Activated T-helper 2 cell treated with anti-CD3 and anti-CD28 coated beads, Interferon-gamma antibody, Interleukin-2, Interleukin-4, amounts not matched to agents 10 μg/mL and 5 μg/mL and 100 μg/mL, durations not matched to agents 14 hours and 24 hours and 36 hours (primary cell): Measurements from ENCODE around the gene RAB44. TPM values are rescaled to one million over a fixed set of nuclear protein-coding genes. Genes with fewer than 3 reads are reported as not detected.

Experiments used
- DNase-seq: peaks from one replicate; pipeline ENCODE4 v3.0.0; 2021; ENCODE audit warnings: low spot score
- H3K27ac Mint-ChIP-seq: one replicate; pipeline ENCODE4 v1.8.0; 2021; ENCODE audit warnings: mixed read lengths
- H3K27me3 Mint-ChIP-seq: one replicate; pipeline ENCODE4 v1.8.0; 2021; ENCODE audit warnings: low read depth, mixed read lengths
- H3K36me3 Mint-ChIP-seq: one replicate; pipeline ENCODE4 v1.8.0; 2021; ENCODE audit warnings: low read depth, mixed read lengths
- H3K4me1 Mint-ChIP-seq: one replicate; pipeline ENCODE4 v1.8.0; 2021; ENCODE audit warnings: low read depth, mixed read lengths
- H3K4me3 Mint-ChIP-seq: one replicate; pipeline ENCODE4 v1.8.0; 2021; ENCODE audit warnings: low read depth, mild to moderate bottlenecking, moderate library complexity, mixed read lengths
- H3K9me3 Mint-ChIP-seq: one replicate; pipeline ENCODE4 v1.8.0; 2021; ENCODE audit warnings: mixed read lengths
- intact Hi-C: fragments of 100-400 bp; cut with micrococcal nuclease; formaldehyde crosslinking; loops from one replicate; pipeline ENCODE4 v1.15.1; 2023
- total RNA-seq: library from RNA; stranded (reverse); gene quantifications from 2 replicates; pipeline ENCODE4 v1.2.3, GENCODE V29; 2022

Gene RAB44
- total RNA-seq, 1 donor from 2014 or later = not detected

DNA sequence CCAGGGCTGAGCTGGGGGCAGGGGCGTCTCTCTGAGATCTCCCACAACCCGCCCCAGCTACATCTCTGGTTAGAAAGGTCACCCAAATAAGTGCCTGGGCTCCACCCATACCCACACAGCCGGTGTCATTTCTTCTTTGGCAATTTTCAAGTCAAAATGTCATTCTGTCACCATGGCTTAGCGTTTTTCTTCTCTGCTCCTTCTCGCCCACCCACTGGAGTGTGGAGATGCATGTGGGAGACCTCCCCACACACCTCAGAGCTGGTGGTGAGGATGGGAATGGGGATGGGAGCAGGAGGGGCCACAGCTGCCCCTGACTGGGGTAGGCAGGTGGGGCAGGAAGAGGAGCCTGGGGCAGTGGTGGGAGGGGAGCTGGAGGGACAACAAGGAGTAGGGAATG lies 78.5 kb downstream of the RAB44 start:
- Mint-ChIP-seq H3K27me3 (peaks cover 10% of the 10 kb centered on the region), H3K4me1 (peaks cover 8% of the 10 kb centered on the region), H3K4me3 (no peak overlapping the region), H3K9me3 (no peaks in the 10 kb centered on the region), H3K27ac (no peak overlapping the region), H3K36me3 (no peaks in the 10 kb centered on the region)
- intact Hi-C loops = no loop called here
- no peak for DNase-seq

GRCh38 chr6:36777801-36778200 lies 80.2 kb downstream of the RAB44 start:
- intact Hi-C loops = no loop called here
- Mint-ChIP-seq H3K36me3 (no peaks in the 10 kb centered on the region), H3K4me3 (no peak overlapping the region), H3K9me3 (no peaks in the 10 kb centered on the region), H3K27me3 (peaks cover 10% of the 10 kb centered on the region), H3K4me1 (peaks cover 2% of the 10 kb centered on the region), H3K27ac (no peak overlapping the region)
- DNase-seq = no peak

DNA sequence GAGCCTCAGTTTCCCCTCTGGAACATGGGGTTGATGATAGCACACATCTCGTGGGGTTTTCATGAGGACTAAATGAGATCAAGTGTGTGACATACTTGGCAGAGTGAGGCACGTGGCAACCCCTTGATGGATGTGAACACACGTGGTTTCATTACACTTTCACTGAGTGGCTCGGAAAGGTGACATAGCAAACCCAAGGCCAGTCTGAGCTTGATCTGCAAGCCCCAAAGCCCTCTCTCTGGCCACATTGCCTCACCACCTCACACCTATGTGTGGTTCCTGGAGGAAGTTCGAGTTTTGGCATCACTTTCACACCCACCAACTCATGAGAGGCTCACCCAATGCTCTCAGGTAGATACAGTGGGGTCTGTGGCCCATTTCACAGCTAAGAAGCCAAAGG lies 81.6 kb downstream of the RAB44 start:
- H3K4me3 Mint-ChIP-seq = no peak overlapping the region
- H3K9me3 Mint-ChIP-seq = no peaks in the 10 kb centered on the region
- no peak overlapping the region for H3K27ac Mint-ChIP-seq
- peaks cover 10% of the 10 kb centered on the region for H3K27me3 Mint-ChIP-seq
- intact Hi-C loops = no loop called here
- peaks cover 4% of the 10 kb centered on the region for H3K4me1 Mint-ChIP-seq
- no peaks in the 10 kb centered on the region for H3K36me3 Mint-ChIP-seq
- DNase-seq = no peak

GRCh38 chr6:36780442-36781177 lies 83.0 kb downstream of the RAB44 start:
- H3K4me3 Mint-ChIP-seq = no peak overlapping the region
- intact Hi-C loops = no loop called here
- no peak overlapping the region for H3K27ac Mint-ChIP-seq
- DNase-seq = no peak
- H3K36me3 Mint-ChIP-seq = no peaks in the 10 kb centered on the region
- no peaks in the 10 kb centered on the region for H3K9me3 Mint-ChIP-seq
- peaks cover 9% of the 10 kb centered on the region for H3K27me3 Mint-ChIP-seq
- peaks cover 4% of the 10 kb centered on the region for H3K4me1 Mint-ChIP-seq

DNA sequence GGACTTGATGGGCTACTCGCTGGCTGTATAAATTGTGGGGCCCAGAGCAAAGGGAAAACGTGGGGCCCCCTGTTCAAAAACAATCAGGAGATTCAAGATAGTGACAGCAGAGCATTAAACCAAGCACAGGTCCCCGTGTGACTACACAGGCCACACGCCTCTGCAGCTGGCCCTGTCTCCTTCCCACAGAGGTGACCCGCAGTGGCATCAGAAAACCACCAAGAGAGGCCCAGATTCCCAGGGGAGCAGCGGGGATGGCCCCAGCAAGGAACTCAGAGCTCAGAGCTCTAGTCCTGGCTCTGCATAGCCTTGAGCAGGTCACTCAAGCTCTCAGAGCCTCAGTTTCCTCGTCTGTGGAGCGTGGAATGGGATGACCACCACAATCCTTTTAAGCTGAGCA lies 84.0 kb downstream of the RAB44 start:
- peaks cover 9% of the 10 kb centered on the region for H3K27me3 Mint-ChIP-seq
- H3K4me1 Mint-ChIP-seq = peaks cover 4% of the 10 kb centered on the region
- H3K27ac Mint-ChIP-seq = no peak overlapping the region
- no peak overlapping the region for H3K4me3 Mint-ChIP-seq
- no peak for DNase-seq
- no peaks in the 10 kb centered on the region for H3K9me3 Mint-ChIP-seq
- no peaks in the 10 kb centered on the region for H3K36me3 Mint-ChIP-seq
- intact Hi-C loops = loop anchor here (1.0 kb wide), 1 partner anchor 15 kb away; no protein-coding TSS in a partner anchor

Other genes with a start within 250 kb of the RAB44 start
- gene STK38, start 150.3 kb upstream of the RAB44 start, total RNA-seq = 22.9 and 25.0 TPM in 2 replicates
- gene SRSF3, start 103.5 kb upstream of the RAB44 start, total RNA-seq = 512 and 541 TPM in 2 replicates
- 43.9 and 45.3 TPM in 2 replicates for gene CDKN1A, start 19.1 kb upstream of the RAB44 start, total RNA-seq
- 2.0 and 2.1 TPM in 2 replicates for gene CPNE5, start 141.6 kb downstream of the RAB44 start, total RNA-seq
- gene PPIL1, start 177.0 kb downstream of the RAB44 start, total RNA-seq = 52.4 and 54.8 TPM in 2 replicates
- gene C6orf89, start 188.1 kb downstream of the RAB44 start, total RNA-seq = 28.4 and 29.9 TPM in 2 replicates